HG02943 (cell line): ENCODE results near the gene ILKAP.
"Not testable (repeated sequence)": the region's sequence is repeated elsewhere in the genome, so short reads cannot be mapped to it uniquely, and the experiment has no call there.

Source experiments
- ATAC-seq: cut with Tn5 transposase; IDR thresholded peaks from one replicate; pipeline ENCODE4 v1.9.1; 2021; ENCODE audit warnings: mild to moderate bottlenecking, low read depth, moderate library complexity; ENCODE audit not compliant: unreplicated experiment

Gene ILKAP

GRCh38 chr2:238203973-238204683 is 633 bp upstream of the ILKAP start:
- ATAC-seq, result peak; percentile 28

GRCh38 chr2:238202326-238203093 is 985 bp downstream of the ILKAP start:
- peak; percentile 9 for ATAC-seq

GRCh38 chr2:238190445-238190844 is 13.1 kb downstream of the ILKAP start:
- no peak for ATAC-seq

GRCh38 chr2:238187618-238188548 is 15.6 kb downstream of the ILKAP start:
- ATAC-seq, result no peak

GRCh38 chr2:238183821-238184220 is 19.7 kb downstream of the ILKAP start:
- ATAC-seq, result no peak

GRCh38 chr2:238182362-238182761 is 21.1 kb downstream of the ILKAP start:
- no peak for ATAC-seq

GRCh38 chr2:238180554-238180953 is 22.9 kb downstream of the ILKAP start:
- ATAC-seq, result no peak

GRCh38 chr2:238176613-238177012 is 26.9 kb downstream of the ILKAP start:
- no peak for ATAC-seq

GRCh38 chr2:238174701-238175100 is 28.8 kb downstream of the ILKAP start:
- ATAC-seq, result no peak

- ATAC-seq, result no peak
Observed at GRCh38 chr2:238174291-238174690, 29.2 kb downstream of the ILKAP start.

GRCh38 chr2:238173692-238174091 is 29.8 kb downstream of the ILKAP start:
- no peak for ATAC-seq

GRCh38 chr2:238172439-238172838 is 31.1 kb downstream of the ILKAP start:
- no peak for ATAC-seq

- ATAC-seq, result no peak
Observed at GRCh38 chr2:238171575-238172187, 31.8 kb downstream of the ILKAP start.

GRCh38 chr2:238171072-238171431 is 32.4 kb downstream of the ILKAP start:
- not testable (repeated sequence) for ATAC-seq

GRCh38 chr2:238170386-238171071 is 33.0 kb downstream of the ILKAP start:
- no peak for ATAC-seq

- ATAC-seq, result no peak
Observed at GRCh38 chr2:238169708-238170251, 33.7 kb downstream of the ILKAP start.

GRCh38 chr2:238169048-238169707 is 34.3 kb downstream of the ILKAP start:
- ATAC-seq, result no peak

GRCh38 chr2:238168196-238169047 is 35.1 kb downstream of the ILKAP start:
- ATAC-seq, result no peak
